ENCODE measurements around the gene PRR11.

PRR11 gene

DNA sequence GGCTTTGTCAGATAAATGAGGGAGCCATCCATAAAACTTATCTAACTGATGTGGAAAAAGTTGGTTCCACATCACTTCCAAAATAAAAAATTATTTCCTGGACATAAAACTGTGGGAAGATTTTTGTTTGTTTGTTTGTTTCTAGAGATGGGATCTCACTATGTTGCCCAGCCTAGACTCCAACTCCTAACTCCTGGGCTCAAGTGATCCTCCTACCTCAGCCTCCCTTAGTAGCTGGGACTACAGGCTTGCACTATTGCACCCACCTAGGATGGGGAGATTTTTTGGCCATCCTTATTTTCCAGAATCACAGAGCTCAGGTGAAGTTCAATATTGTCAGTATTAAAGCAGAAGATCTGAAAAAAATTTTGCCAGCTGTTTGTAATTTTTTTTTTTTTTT, 30.5 kb downstream of the PRR11 start:
- Histone ChIP-seq H3K9ac (ENCODE audit: low read length) (no peak overlapping the region), H4K91ac (ENCODE audit: low read length) (no peak overlapping the region), H2AFZ (ENCODE audit: low read depth, low read length) (no peak overlapping the region), H3K36me3 (ENCODE audit: control insufficient read depth in 1 of 2, insufficient read depth in 2 of 2, low read depth in 1 of 2, low read length in 2 of 2) (peaks cover 0 to 4% of the 10 kb centered on the region in 2 experiments), H2BK5ac (ENCODE audit: low read depth, low read length, poor library complexity, severe bottlenecking) (no peak overlapping the region), H3K79me1 (replicated peaks; ENCODE audit: low read length, poor library complexity, severe bottlenecking) (peaks cover 20% of the 10 kb centered on the region), H3K23ac (ENCODE audit: low read length in 2 of 2) (no peak overlapping the region), H3K4ac (ENCODE audit: low read depth in 1 of 2, low read length in 2 of 2) (no peak overlapping the region), H3K4me2 (ENCODE audit: low read length, poor library complexity, severe bottlenecking) (no peak overlapping the region), H2BK12ac (ENCODE audit: low read length in 2 of 2) (no peak overlapping the region), H3K4me1 (ENCODE audit: control insufficient read depth, insufficient read depth, low read depth, low read length) (peaks cover 3% of the 10 kb centered on the region), H2BK120ac (ENCODE audit: low read depth, low read length) (no peak overlapping the region), H3K4me3 (ENCODE audit: insufficient read depth in 1 of 2, low read depth in 1 of 2, low read length in 2 of 2) (no peak overlapping the region), H3K14ac (ENCODE audit: low read length in 2 of 2) (no peak overlapping the region), H3K27ac (ENCODE audit: low read length, poor library complexity, severe bottlenecking) (no peak overlapping the region), H3K27me3 (ENCODE audit: control insufficient read depth in 1 of 2, insufficient read depth in 1 of 2, low read length in 2 of 2) (no peaks in the 10 kb centered on the region), H3K9me3 (ENCODE audit: control insufficient read depth, low read length) (no peaks in the 10 kb centered on the region), H2BK15ac (ENCODE audit: low read depth, poor library complexity, severe bottlenecking) (no peak overlapping the region), H4K8ac (ENCODE audit: low read length) (no peak overlapping the region), H3K18ac (ENCODE audit: low read depth in 1 of 2, low read length in 2 of 2) (no peak overlapping the region), H2AK5ac (ENCODE audit: low read length, severe bottlenecking) (no peak overlapping the region)
- no peak for DNase-seq

DNA sequence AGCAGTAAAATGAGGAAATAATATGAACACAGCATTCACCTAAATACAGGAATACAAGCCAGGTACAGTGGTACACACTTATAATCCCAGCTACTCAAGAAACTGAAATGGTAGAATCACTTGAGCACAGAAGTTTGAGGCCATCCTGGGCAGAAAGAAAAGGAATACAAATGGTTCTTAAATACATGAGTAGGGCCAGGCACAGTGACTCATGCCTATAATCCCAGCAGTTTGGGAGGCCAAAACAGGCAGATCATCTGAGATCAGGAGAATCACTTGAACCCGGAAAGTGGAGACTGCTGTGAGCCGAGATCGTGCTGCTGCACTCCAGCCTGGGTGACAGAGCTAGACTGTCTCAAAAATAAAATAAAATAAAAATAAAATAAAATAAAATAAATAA, 31.3 kb downstream of the PRR11 start:
- no peak overlapping the region for H3K27ac ChIP-seq (ENCODE audit: low read length, poor library complexity, severe bottlenecking)
- H3K4me3 ChIP-seq (ENCODE audit: insufficient read depth in 1 of 2, low read depth in 1 of 2, low read length in 2 of 2) = no peak overlapping the region
- no peak overlapping the region for H3K9ac ChIP-seq (ENCODE audit: low read length)
- H3K18ac ChIP-seq (ENCODE audit: low read depth in 1 of 2, low read length in 2 of 2) = no peak overlapping the region
- H3K9me3 ChIP-seq (ENCODE audit: control insufficient read depth, low read length) = no peaks in the 10 kb centered on the region
- no peak overlapping the region for H4K91ac ChIP-seq (ENCODE audit: low read length)
- H2BK120ac ChIP-seq (ENCODE audit: low read depth, low read length) = no peak overlapping the region
- no peak overlapping the region for H2BK12ac ChIP-seq (ENCODE audit: low read length in 2 of 2)
- no peak overlapping the region for H2BK5ac ChIP-seq (ENCODE audit: low read depth, low read length, poor library complexity, severe bottlenecking)
- H3K27me3 ChIP-seq (ENCODE audit: control insufficient read depth in 1 of 2, insufficient read depth in 1 of 2, low read length in 2 of 2) = no peaks in the 10 kb centered on the region
- H2AK5ac ChIP-seq (ENCODE audit: low read length, severe bottlenecking) = no peak overlapping the region
- H3K36me3 ChIP-seq (ENCODE audit: control insufficient read depth in 1 of 2, insufficient read depth in 2 of 2, low read depth in 1 of 2, low read length in 2 of 2) = peaks cover 0 to 2% of the 10 kb centered on the region in 2 experiments
- DNase-seq = no peak
- H2AFZ ChIP-seq (ENCODE audit: low read depth, low read length) = no peak overlapping the region
- peaks cover 3% of the 10 kb centered on the region for H3K4me1 ChIP-seq (ENCODE audit: control insufficient read depth, insufficient read depth, low read depth, low read length)
- no peak overlapping the region for H3K14ac ChIP-seq (ENCODE audit: low read length in 2 of 2)
- WGBS = 100% methylated on average over 1 of the region's 3 CpGs
- no peak overlapping the region for H3K23ac ChIP-seq (ENCODE audit: low read length in 2 of 2)
- H3K79me1 ChIP-seq (replicated peaks; ENCODE audit: low read length, poor library complexity, severe bottlenecking) = peaks cover 19% of the 10 kb centered on the region
- H2BK15ac ChIP-seq (ENCODE audit: low read depth, poor library complexity, severe bottlenecking) = no peak overlapping the region
- no peak overlapping the region for H4K8ac ChIP-seq (ENCODE audit: low read length)
- no peak overlapping the region for H3K4ac ChIP-seq (ENCODE audit: low read depth in 1 of 2, low read length in 2 of 2)
- H3K4me2 ChIP-seq (ENCODE audit: low read length, poor library complexity, severe bottlenecking) = no peak overlapping the region

DNA sequence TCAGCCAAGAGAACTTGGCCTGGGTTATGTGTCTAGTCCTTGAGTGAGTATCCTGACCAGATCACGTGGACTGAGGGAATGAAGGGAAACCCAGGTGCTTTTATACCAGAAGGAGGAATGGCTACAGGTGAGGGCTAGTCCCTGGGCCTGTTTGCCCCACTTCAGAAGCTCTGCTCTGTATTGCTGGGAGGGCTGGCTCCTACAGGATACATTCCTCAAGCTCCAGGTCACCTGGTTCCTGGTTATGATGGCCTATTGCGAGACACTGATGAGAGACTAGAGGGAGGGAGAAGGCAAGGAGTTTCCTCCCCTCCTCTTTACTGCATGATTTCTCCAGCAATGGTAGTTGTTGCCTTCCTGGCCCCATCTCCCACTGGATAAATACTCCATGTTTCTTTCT, 35.3 kb downstream of the PRR11 start:
- Histone ChIP-seq H3K36me3 (ENCODE audit: control insufficient read depth in 1 of 2, insufficient read depth in 2 of 2, low read depth in 1 of 2, low read length in 2 of 2) (peaks cover 0 to 8% of the 10 kb centered on the region in 2 experiments), H3K4me1 (ENCODE audit: control insufficient read depth, insufficient read depth, low read depth, low read length) (peaks cover 5% of the 10 kb centered on the region), H3K4me3 (ENCODE audit: insufficient read depth in 1 of 2, low read depth in 1 of 2, low read length in 2 of 2) (no peak overlapping the region), H3K18ac (ENCODE audit: low read depth in 1 of 2, low read length in 2 of 2) (no peak overlapping the region), H4K91ac (ENCODE audit: low read length) (no peak overlapping the region), H2AFZ (ENCODE audit: low read depth, low read length) (no peak overlapping the region), H3K27ac (ENCODE audit: low read length, poor library complexity, severe bottlenecking) (no peak overlapping the region), H2AK5ac (ENCODE audit: low read length, severe bottlenecking) (no peak overlapping the region), H2BK120ac (ENCODE audit: low read depth, low read length) (no peak overlapping the region), H3K14ac (ENCODE audit: low read length in 2 of 2) (no peak overlapping the region), H2BK15ac (ENCODE audit: low read depth, poor library complexity, severe bottlenecking) (no peak overlapping the region), H3K9ac (ENCODE audit: low read length) (no peak overlapping the region), H2BK5ac (ENCODE audit: low read depth, low read length, poor library complexity, severe bottlenecking) (no peak overlapping the region), H4K8ac (ENCODE audit: low read length) (no peak overlapping the region), H3K4me2 (ENCODE audit: low read length, poor library complexity, severe bottlenecking) (no peak overlapping the region), H2BK12ac (ENCODE audit: low read length in 2 of 2) (no peak overlapping the region), H3K27me3 (ENCODE audit: control insufficient read depth in 1 of 2, insufficient read depth in 1 of 2, low read length in 2 of 2) (no peaks in the 10 kb centered on the region), H3K4ac (ENCODE audit: low read depth in 1 of 2, low read length in 2 of 2) (no peak overlapping the region), H3K9me3 (ENCODE audit: control insufficient read depth, low read length) (no peaks in the 10 kb centered on the region), H3K23ac (ENCODE audit: low read length in 2 of 2) (no peak overlapping the region), H3K79me1 (replicated peaks; ENCODE audit: low read length, poor library complexity, severe bottlenecking) (peaks cover 11% of the 10 kb centered on the region)
- WGBS = 98% methylated on average over 2 of the region's 2 CpGs
- DNase-seq = no peak

DNA sequence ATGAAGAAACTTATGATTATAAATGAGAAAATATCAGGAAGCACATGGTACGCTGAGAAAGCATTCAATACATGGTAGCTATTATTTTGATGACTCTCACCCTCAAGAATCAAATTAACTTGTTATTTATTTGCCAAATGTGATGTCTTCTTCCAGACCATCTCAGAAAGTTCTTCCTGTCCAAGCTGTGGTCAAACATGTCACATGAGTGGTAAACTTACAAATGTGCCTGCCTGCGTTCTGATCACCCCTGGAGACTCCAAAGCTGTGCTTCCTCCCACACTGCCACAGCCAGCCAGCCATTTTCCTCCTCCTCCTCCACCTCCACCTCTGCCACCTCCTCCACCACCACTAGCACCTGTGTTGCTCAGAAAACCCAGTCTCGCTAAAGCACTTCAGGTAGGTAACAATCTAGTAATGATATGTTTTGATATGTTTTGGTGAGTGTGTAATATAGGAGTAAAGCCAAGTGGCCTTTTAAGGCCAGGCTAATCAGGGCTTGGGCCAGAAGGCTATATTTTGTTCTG, 37.9 kb downstream of the PRR11 start:
- H3K27me3 ChIP-seq (ENCODE audit: control insufficient read depth in 1 of 2, insufficient read depth in 1 of 2, low read length in 2 of 2) = no peaks in the 10 kb centered on the region

More for the DNA sequence above, 37.9 kb downstream of the PRR11 start:
- H3K79me1 ChIP-seq (replicated peaks; ENCODE audit: low read length, poor library complexity, severe bottlenecking) = peaks cover 10% of the 10 kb centered on the region
- H2BK12ac ChIP-seq (ENCODE audit: low read length in 2 of 2) = no peak overlapping the region
- WGBS = 100% methylated on average over 3 of the region's 3 CpGs
- no peak overlapping the region for H3K4me3 ChIP-seq (ENCODE audit: insufficient read depth in 1 of 2, low read depth in 1 of 2, low read length in 2 of 2)
- peaks cover 5% of the 10 kb centered on the region for H3K4me1 ChIP-seq (ENCODE audit: control insufficient read depth, insufficient read depth, low read depth, low read length)
- H3K14ac ChIP-seq (ENCODE audit: low read length in 2 of 2) = no peak overlapping the region
- H3K27ac ChIP-seq (ENCODE audit: low read length, poor library complexity, severe bottlenecking) = peak overlapping the region; percentile 77
- H2AK5ac ChIP-seq (ENCODE audit: low read length, severe bottlenecking) = no peak overlapping the region
- peaks cover 0 to 12% of the 10 kb centered on the region in 2 experiments for H3K36me3 ChIP-seq (ENCODE audit: control insufficient read depth in 1 of 2, insufficient read depth in 2 of 2, low read depth in 1 of 2, low read length in 2 of 2)
- H3K18ac ChIP-seq (ENCODE audit: low read depth in 1 of 2, low read length in 2 of 2) = no peak overlapping the region
- H3K23ac ChIP-seq (ENCODE audit: low read length in 2 of 2) = no peak overlapping the region
- H2BK5ac ChIP-seq (ENCODE audit: low read depth, low read length, poor library complexity, severe bottlenecking) = no peak overlapping the region
- no peak overlapping the region for H2BK120ac ChIP-seq (ENCODE audit: low read depth, low read length)
- H2BK15ac ChIP-seq (ENCODE audit: low read depth, poor library complexity, severe bottlenecking) = no peak overlapping the region
- H3K9ac ChIP-seq (ENCODE audit: low read length) = no peak overlapping the region
- no peak overlapping the region for H3K4ac ChIP-seq (ENCODE audit: low read depth in 1 of 2, low read length in 2 of 2)
- H3K9me3 ChIP-seq (ENCODE audit: control insufficient read depth, low read length) = no peaks in the 10 kb centered on the region
- no peak overlapping the region for H4K8ac ChIP-seq (ENCODE audit: low read length)
- no peak for DNase-seq
- H2AFZ ChIP-seq (ENCODE audit: low read depth, low read length) = no peak overlapping the region
- no peak overlapping the region for H4K91ac ChIP-seq (ENCODE audit: low read length)
- H3K4me2 ChIP-seq (ENCODE audit: low read length, poor library complexity, severe bottlenecking) = peak overlapping the region; percentile 10

Measured in mesenchymal stem cell (in vitro differentiated cells and primary cell).